Measurements from ENCODE around the gene PPIF. TPM values are rescaled to one million over a fixed set of nuclear protein-coding genes. Genes with fewer than 3 reads are reported as not detected.

Gene PPIF
- total RNA-seq, 2 donors from 2014 or later, result 266 to 391 TPM

GRCh38 chr10:79308969-79309665, 38.2 kb upstream of the PPIF start:
- no peaks in the 10 kb centered on the region for H3K27me3 Mint-ChIP-seq
- peaks cover 0 to 21% of the 10 kb centered on the region in 2 donors for H3K4me1 Mint-ChIP-seq (ENCODE audit: low read depth in 2 of 2)
- H3K4me3 Mint-ChIP-seq, result no peak overlapping the region
- ATAC-seq, result no peak
- H3K36me3 Mint-ChIP-seq, result peaks cover 6% of the 10 kb centered on the region
- peak overlapping the region in 1 of 2 donors; percentile 81 for H3K27ac Mint-ChIP-seq
- H3K9me3 Mint-ChIP-seq, result no peaks in the 10 kb centered on the region
- no peak for DNase-seq (ENCODE audit: low spot score)

DNA sequence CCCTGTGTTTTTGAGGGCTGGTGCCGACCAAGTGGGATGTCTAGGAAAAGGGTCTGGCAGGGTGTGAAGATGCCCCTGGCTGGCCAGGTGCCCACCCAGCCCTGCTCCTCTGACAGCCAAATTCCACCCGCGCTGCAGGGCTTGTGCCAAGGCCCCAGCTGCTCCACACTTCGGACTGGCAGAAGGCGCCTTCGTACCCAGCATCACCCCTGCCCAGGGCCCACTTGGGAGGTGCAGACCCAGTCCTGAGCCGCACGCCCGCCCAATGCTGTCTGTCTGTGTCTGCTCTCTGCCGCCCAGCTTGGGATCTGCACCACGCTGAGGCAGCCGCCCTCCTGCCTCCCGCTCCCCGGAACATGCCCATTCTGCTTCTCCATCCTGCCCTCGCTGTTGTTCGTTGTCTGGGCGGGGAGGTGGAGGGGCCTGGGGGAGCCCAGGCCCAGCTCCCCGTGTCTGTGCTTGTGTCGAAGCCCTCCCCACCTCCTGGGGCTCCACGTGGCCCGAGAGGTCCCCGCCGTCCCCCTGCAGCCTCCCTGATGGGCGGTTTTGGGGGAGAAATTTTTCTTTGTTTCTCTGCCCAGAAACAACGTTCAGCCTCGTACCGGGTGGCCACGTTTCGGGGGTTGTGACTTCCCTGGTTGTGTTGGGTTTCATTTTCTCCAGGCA, 36.9 kb upstream of the PPIF start:
- H3K4me1 Mint-ChIP-seq (ENCODE audit: low read depth in 2 of 2), result peaks cover 0 to 21% of the 10 kb centered on the region in 2 donors
- peaks cover 6% of the 10 kb centered on the region for H3K36me3 Mint-ChIP-seq
- H3K27ac Mint-ChIP-seq, result peak overlapping the region in 1 of 2 donors; percentile 44
- peak overlapping the region; percentile 41 for H3K4me3 Mint-ChIP-seq
- DNase-seq (ENCODE audit: low spot score), result no peak
- no peak for ATAC-seq
- no peaks in the 10 kb centered on the region for H3K9me3 Mint-ChIP-seq
- H3K27me3 Mint-ChIP-seq, result no peaks in the 10 kb centered on the region

DNA sequence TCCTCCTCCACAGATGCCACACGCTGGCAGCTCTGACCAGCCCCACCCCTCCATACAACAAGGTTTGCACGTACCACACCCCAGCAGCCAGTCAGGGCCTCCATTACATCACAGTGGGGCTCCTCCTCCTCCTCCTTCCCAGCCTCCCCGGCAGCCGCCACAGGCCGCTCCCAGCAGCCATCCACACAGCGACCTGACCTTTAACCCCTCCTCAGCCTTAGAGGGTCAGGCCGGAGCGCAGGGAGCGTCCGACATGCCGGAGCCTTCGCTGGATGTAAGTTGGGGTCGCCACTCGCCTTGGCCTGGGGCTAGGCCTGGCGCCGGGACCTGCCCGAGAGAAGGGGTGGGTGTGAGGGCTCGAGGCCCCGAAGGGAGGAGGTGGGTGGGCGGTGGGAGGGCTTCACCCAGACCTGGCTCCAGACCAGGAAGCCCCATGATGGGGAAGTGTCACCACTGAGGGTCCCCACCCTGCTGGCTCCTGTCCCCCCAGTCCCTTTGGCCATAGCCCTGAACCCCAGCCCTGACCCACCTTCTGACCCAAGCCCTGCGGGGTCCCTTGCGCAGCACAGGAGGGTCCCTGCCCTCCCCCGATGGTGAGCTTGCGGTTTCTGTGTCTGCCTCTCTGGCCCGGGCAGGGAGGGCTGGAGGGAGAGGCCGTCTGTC, 36.2 kb upstream of the PPIF start:
- H3K9me3 Mint-ChIP-seq, result no peaks in the 10 kb centered on the region
- peak overlapping the region in 1 of 2 donors; percentile 44 for H3K27ac Mint-ChIP-seq
- H3K4me1 Mint-ChIP-seq (ENCODE audit: low read depth in 2 of 2), result peaks cover 5 to 27% of the 10 kb centered on the region in 2 donors
- peak in 1 of 2 donors; percentile 17 for ATAC-seq
- peak overlapping the region; percentile 41 for H3K4me3 Mint-ChIP-seq
- no peak for DNase-seq (ENCODE audit: low spot score)
- peaks cover 6% of the 10 kb centered on the region for H3K36me3 Mint-ChIP-seq
- H3K27me3 Mint-ChIP-seq, result no peaks in the 10 kb centered on the region

DNA sequence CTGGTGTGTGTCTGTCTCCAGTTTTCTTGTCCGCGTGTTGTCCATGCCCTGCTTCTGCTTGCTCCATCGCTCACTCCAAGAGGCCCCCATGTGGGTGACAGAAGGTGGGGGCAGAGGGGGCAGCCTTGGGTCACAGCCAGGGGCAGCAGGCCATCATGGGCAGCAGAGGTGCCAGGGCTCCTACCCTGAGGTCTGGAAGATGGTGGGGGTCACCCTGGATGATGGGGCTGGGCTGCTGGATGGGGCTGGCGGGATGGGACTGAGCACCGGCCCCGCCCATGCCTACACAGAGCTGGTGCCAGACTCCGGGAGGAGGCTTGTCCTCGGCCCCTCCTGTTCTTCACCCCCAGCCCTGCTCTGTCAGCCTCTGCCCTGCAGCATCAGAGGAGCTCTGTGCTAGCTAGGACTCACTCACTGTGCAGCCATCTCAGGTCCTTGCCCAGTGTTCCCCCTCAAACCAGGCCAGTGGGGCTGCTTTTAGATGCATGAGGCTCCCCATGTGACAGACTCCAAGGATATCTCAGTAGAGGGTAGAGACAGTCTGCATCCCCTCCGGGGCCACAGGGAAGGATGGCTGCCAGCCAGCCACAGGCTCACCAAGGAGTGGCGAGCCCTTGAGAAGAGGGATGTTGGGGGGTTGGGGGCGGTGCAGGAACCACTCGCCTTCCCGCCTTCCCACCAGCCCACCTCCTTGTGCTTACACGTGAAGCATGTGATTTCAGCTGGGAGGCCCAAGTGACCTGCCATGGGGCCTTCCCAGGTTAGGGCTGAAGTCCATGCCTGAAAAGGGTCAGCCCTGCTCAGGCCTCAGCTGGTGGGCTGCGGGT, 35.5 kb upstream of the PPIF start:
- H3K27ac Mint-ChIP-seq, result no peak overlapping the region
- H3K36me3 Mint-ChIP-seq, result peaks cover 6% of the 10 kb centered on the region
- H3K9me3 Mint-ChIP-seq, result no peaks in the 10 kb centered on the region
- no peak for DNase-seq (ENCODE audit: low spot score)
- H3K4me3 Mint-ChIP-seq, result no peak overlapping the region
- H3K27me3 Mint-ChIP-seq, result no peaks in the 10 kb centered on the region
- H3K4me1 Mint-ChIP-seq (ENCODE audit: low read depth in 2 of 2), result peaks cover 11 to 31% of the 10 kb centered on the region in 2 donors
- ATAC-seq, result no peak

GRCh38 chr10:79312601-79313187, 34.6 kb upstream of the PPIF start:
- Mint-ChIP-seq H3K36me3 (peaks cover 4% of the 10 kb centered on the region), H3K9me3 (no peaks in the 10 kb centered on the region), H3K4me1 (ENCODE audit: low read depth in 2 of 2) (peaks cover 20 to 39% of the 10 kb centered on the region in 2 donors), H3K27me3 (no peaks in the 10 kb centered on the region), H3K4me3 (no peak overlapping the region), H3K27ac (no peak overlapping the region)
- no peak for DNase-seq (ENCODE audit: low spot score)
- no peak for ATAC-seq

DNA sequence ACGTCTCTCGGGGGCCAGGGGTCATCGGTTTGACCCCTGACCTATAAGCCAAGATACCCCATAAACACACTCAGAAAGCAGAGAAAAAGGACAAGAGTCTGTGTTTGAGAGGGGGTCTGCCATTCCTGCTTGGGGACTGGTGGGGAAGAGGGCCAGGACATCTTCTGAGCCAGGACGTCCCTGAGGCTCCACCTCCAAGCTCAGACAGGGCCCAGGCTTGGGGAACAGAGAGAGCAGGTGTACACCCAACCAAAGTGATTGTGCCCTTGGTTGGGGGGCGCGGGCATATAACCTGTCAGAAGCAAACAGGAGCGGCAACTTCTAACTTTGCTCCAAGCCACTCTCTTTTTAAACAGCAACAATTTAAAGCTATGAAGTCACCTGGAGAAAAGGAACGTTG, 33.9 kb upstream of the PPIF start:
- Mint-ChIP-seq H3K4me1 (ENCODE audit: low read depth in 2 of 2) (peaks cover 26 to 40% of the 10 kb centered on the region in 2 donors), H3K36me3 (no peaks in the 10 kb centered on the region), H3K27me3 (no peaks in the 10 kb centered on the region), H3K9me3 (no peaks in the 10 kb centered on the region), H3K4me3 (no peak overlapping the region), H3K27ac (no peak overlapping the region)
- DNase-seq (ENCODE audit: low spot score), result no peak
- ATAC-seq, result no peak

- H3K27me3 Mint-ChIP-seq, result no peaks in the 10 kb centered on the region
- no peaks in the 10 kb centered on the region for H3K36me3 Mint-ChIP-seq
- DNase-seq (ENCODE audit: low spot score), result no peak
- peaks cover 3% of the 10 kb centered on the region for H3K9me3 Mint-ChIP-seq
- ATAC-seq, result no peak
- H3K4me3 Mint-ChIP-seq, result no peak overlapping the region
- peak overlapping the region in 1 of 2 donors; percentile 79 for H3K27ac Mint-ChIP-seq
- peaks cover 33 to 44% of the 10 kb centered on the region in 2 donors for H3K4me1 Mint-ChIP-seq (ENCODE audit: low read depth in 2 of 2)
Measured at GRCh38 chr10:79313911-79314439, 33.3 kb upstream of the PPIF start.

DNA sequence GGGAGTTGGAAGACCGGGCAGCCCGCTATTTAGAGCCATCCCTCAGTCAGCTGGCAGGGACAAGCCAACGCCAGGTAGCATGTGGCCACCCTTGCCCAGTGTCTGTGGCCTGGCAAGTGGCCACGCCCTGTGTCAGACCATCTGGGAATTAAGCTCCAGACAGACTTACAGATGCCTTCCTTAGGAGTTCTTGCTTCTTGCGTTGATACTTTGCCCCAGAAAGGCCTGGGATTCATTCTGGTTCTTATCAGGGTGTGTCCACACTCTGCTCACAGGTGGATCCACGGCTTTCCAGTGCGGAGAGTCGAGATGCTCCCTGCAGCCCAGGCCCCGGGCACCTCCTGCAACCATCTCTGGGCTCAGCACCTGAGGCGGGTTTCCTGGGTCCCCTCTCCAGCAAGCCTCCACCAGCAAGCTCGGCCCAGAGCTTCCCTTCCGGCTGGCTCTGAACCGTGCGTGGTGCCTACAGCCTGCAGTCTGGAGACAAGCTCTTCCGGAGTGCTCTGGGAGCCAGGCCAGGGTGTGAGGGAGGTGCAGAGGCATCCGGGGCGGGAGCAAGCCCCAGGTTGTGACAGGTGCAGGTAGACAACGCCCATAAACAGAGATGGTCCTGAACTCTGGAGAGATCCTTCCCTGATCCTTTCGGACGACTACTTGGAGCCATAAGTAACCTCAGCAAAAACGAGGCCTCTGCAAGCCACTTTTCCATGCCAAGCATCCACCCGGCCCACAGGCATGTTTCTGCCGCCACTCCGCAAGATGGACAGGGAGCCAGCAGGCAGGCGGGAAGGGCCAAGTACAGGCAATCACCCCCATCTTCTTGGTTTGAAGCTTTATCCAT, 32.3 kb upstream of the PPIF start:
- H3K36me3 Mint-ChIP-seq, result no peaks in the 10 kb centered on the region
- H3K27ac Mint-ChIP-seq, result peak overlapping the region in 1 of 2 donors; percentile 79
- H3K4me1 Mint-ChIP-seq (ENCODE audit: low read depth in 2 of 2), result peaks cover 43 to 49% of the 10 kb centered on the region in 2 donors
- ATAC-seq (no peak), DNase-seq (ENCODE audit: low spot score) (peak; percentile 45)
- H3K27me3 Mint-ChIP-seq, result no peaks in the 10 kb centered on the region
- peaks cover 4% of the 10 kb centered on the region for H3K9me3 Mint-ChIP-seq
- H3K4me3 Mint-ChIP-seq, result no peak overlapping the region

GRCh38 chr10:79315602-79315920, 31.7 kb upstream of the PPIF start:
- ATAC-seq (no peak), DNase-seq (ENCODE audit: low spot score) (no peak)
- H3K36me3 Mint-ChIP-seq, result no peaks in the 10 kb centered on the region
- peak overlapping the region in 1 of 2 donors; percentile 70 for H3K27ac Mint-ChIP-seq
- peaks cover 49 to 55% of the 10 kb centered on the region in 2 donors for H3K4me1 Mint-ChIP-seq (ENCODE audit: low read depth in 2 of 2)
- H3K27me3 Mint-ChIP-seq, result no peaks in the 10 kb centered on the region
- peaks cover 4% of the 10 kb centered on the region for H3K9me3 Mint-ChIP-seq
- no peak overlapping the region for H3K4me3 Mint-ChIP-seq

DNA sequence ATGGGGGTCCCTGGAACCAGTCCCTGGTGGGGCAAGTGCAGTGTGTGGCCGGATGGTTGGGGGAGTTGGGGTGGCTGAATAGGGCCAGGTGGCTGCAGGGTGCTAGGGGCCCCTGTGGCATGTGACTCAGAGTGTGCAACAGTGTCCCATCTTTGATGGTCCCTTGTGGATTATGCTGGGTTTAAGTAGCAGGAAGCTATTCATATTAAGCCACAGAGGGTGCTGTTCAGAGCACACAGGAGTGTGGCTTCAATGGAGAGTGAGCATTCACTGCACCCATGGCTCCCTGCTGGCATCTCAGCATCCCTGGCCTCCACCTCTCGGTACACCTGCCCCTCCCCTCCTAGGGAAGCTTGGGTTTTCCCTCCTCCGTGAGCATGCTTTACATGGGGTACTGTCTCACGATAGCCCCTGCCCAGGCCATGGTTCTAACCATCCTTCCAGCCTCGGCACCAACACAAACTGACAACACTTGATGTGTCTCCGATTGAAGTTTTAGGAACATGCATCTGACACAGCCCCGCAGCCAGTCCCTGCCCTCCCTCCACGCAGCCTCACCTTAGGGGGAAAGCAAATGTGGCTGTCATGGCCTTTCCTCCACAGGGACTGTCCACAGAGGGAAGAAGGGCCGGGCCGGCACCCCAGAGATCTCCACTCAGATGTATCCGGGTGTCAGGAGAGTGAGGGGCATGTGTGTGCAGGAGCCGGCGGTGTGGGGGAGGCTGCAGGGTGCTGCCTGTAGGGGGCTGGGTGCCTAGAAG, 30.4 kb upstream of the PPIF start:
- DNase-seq (ENCODE audit: low spot score), result peak; percentile 61
- Mint-ChIP-seq H3K27me3 (no peaks in the 10 kb centered on the region), H3K36me3 (no peaks in the 10 kb centered on the region), H3K4me1 (ENCODE audit: low read depth in 2 of 2) (peaks cover 60 to 64% of the 10 kb centered on the region in 2 donors), H3K4me3 (peak overlapping the region; percentile 92), H3K27ac (no peak overlapping the region), H3K9me3 (peaks cover 4% of the 10 kb centered on the region)
- peak; percentile 11 to 73 for ATAC-seq

- H3K4me1 Mint-ChIP-seq (ENCODE audit: low read depth in 2 of 2), result peaks cover 73 to 75% of the 10 kb centered on the region in 2 donors
Measured at GRCh38 chr10:79318369-79318768, 28.9 kb upstream of the PPIF start.

More at GRCh38 chr10:79318369-79318768, 28.9 kb upstream of the PPIF start:
- DNase-seq (ENCODE audit: low spot score), result no peak
- ATAC-seq, result no peak
- no peaks in the 10 kb centered on the region for H3K36me3 Mint-ChIP-seq
- H3K27ac Mint-ChIP-seq, result no peak overlapping the region
- H3K27me3 Mint-ChIP-seq, result no peaks in the 10 kb centered on the region
- H3K4me3 Mint-ChIP-seq, result peak overlapping the region; percentile 92
- H3K9me3 Mint-ChIP-seq, result peaks cover 4% of the 10 kb centered on the region

All from natural killer cell treated with Interleukin-12 subunit alpha and Interleukin-12 subunit beta and Interleukin-15 and Interleukin-18, amount 100 ng/mL, for 72 hours (primary cell).